ENCODE data around the gene R3HCC1L.

The R3HCC1L gene

GRCh38 chr10:98096316-98096715, 38.1 kb upstream of the R3HCC1L start:
- no peak for TF ChIP-seq CTCF (IDR thresholded peaks at IDR 0.05)
- Histone ChIP-seq H3K9me3 (no peaks in the 10 kb centered on the region), H3K4me1 (ENCODE audit: control insufficient read depth in 1 of 2, insufficient read depth in 1 of 2, low read depth in 1 of 2, low read length in 1 of 2) (no peaks in the 10 kb centered on the region), H3K27me3 (peaks cover 94% of the 10 kb centered on the region), H3K4me3 (ENCODE audit: low read depth in 1 of 2, low read length in 1 of 2) (no peak overlapping the region), H3K27ac (no peak overlapping the region), H3K36me3 (no peaks in the 10 kb centered on the region)

- H3K36me3 ChIP-seq: no peaks in the 10 kb centered on the region
- H3K27ac ChIP-seq: no peak overlapping the region
- H3K27me3 ChIP-seq: peaks cover 94% of the 10 kb centered on the region
- no peaks in the 10 kb centered on the region for H3K9me3 ChIP-seq
- TF ChIP-seq CTCF (IDR thresholded peaks at IDR 0.05): no peak
- H3K4me1 ChIP-seq (ENCODE audit: control insufficient read depth in 1 of 2, insufficient read depth in 1 of 2, low read depth in 1 of 2, low read length in 1 of 2): no peaks in the 10 kb centered on the region
- no peak overlapping the region for H3K4me3 ChIP-seq (ENCODE audit: low read depth in 1 of 2, low read length in 1 of 2)
These were observed 37.7 kb upstream of the R3HCC1L start for GRCh38 chr10:98096731-98097130.

GRCh38 chr10:98097175-98097574, 37.3 kb upstream of the R3HCC1L start:
- H3K36me3 ChIP-seq: no peaks in the 10 kb centered on the region
- no peaks in the 10 kb centered on the region for H3K4me1 ChIP-seq (ENCODE audit: control insufficient read depth in 1 of 2, insufficient read depth in 1 of 2, low read depth in 1 of 2, low read length in 1 of 2)
- no peak overlapping the region for H3K27ac ChIP-seq
- H3K4me3 ChIP-seq (ENCODE audit: low read depth in 1 of 2, low read length in 1 of 2): no peak overlapping the region
- no peak for TF ChIP-seq CTCF (IDR thresholded peaks at IDR 0.05)
- peaks cover 94% of the 10 kb centered on the region for H3K27me3 ChIP-seq
- H3K9me3 ChIP-seq: no peaks in the 10 kb centered on the region

GRCh38 chr10:98097616-98098015, 36.8 kb upstream of the R3HCC1L start:
- no peaks in the 10 kb centered on the region for H3K36me3 ChIP-seq
- H3K9me3 ChIP-seq: no peaks in the 10 kb centered on the region
- H3K27ac ChIP-seq: no peak overlapping the region
- no peaks in the 10 kb centered on the region for H3K4me1 ChIP-seq (ENCODE audit: control insufficient read depth in 1 of 2, insufficient read depth in 1 of 2, low read depth in 1 of 2, low read length in 1 of 2)
- no peak overlapping the region for H3K4me3 ChIP-seq (ENCODE audit: low read depth in 1 of 2, low read length in 1 of 2)
- H3K27me3 ChIP-seq: peaks cover 94% of the 10 kb centered on the region
- TF ChIP-seq CTCF (IDR thresholded peaks at IDR 0.05): no peak

- Histone ChIP-seq H3K4me1 (ENCODE audit: control insufficient read depth in 1 of 2, insufficient read depth in 1 of 2, low read depth in 1 of 2, low read length in 1 of 2) (no peaks in the 10 kb centered on the region), H3K4me3 (ENCODE audit: low read depth in 1 of 2, low read length in 1 of 2) (no peak overlapping the region), H3K27me3 (peaks cover 94% of the 10 kb centered on the region), H3K9me3 (no peaks in the 10 kb centered on the region), H3K27ac (no peak overlapping the region), H3K36me3 (no peaks in the 10 kb centered on the region)
- TF ChIP-seq CTCF (IDR thresholded peaks at IDR 0.05): no peak
These were observed 36.2 kb upstream of the R3HCC1L start for GRCh38 chr10:98098247-98098646.

- no peaks in the 10 kb centered on the region for H3K36me3 ChIP-seq
These were observed 34.0 kb upstream of the R3HCC1L start for GRCh38 chr10:98100476-98100875.

More at GRCh38 chr10:98100476-98100875, 34.0 kb upstream of the R3HCC1L start:
- TF ChIP-seq CTCF (IDR thresholded peaks at IDR 0.05): no peak
- Histone ChIP-seq H3K9me3 (no peaks in the 10 kb centered on the region), H3K27me3 (peaks cover 93% of the 10 kb centered on the region), H3K27ac (no peak overlapping the region), H3K4me3 (ENCODE audit: low read depth in 1 of 2, low read length in 1 of 2) (no peak overlapping the region), H3K4me1 (ENCODE audit: control insufficient read depth in 1 of 2, insufficient read depth in 1 of 2, low read depth in 1 of 2, low read length in 1 of 2) (no peaks in the 10 kb centered on the region)
